Measurements from ENCODE around the gene TTYH3. TPM values are rescaled to one million over a fixed set of nuclear protein-coding genes. Genes with fewer than 3 reads are reported as not detected.

TTYH3 gene
- 100 to 1,000 TPM; 145 to 152 TPM for total RNA-seq
- polyA plus RNA-seq (2013, experiment 1 of 2), result 164 TPM
- 151 TPM for polyA plus RNA-seq (2013, experiment 2 of 2)
- long read RNA-seq, experiment 1, full-length matches to known transcripts, result 6 of 57 reads
- long read RNA-seq, experiment 1, partial matches to known transcripts, result 49 of 57 reads
- long read RNA-seq, experiment 1, other reads (novel, unspliced or antisense), result 2 of 57 reads
- long read RNA-seq, experiment 2, full-length matches to known transcripts, result 346 of 483 reads
- long read RNA-seq, experiment 2, partial matches to known transcripts, result 83 of 483 reads
- long read RNA-seq, experiment 2, other reads (novel, unspliced or antisense), result 54 of 483 reads
- long read RNA-seq, experiment 3, full-length matches to known transcripts, result 2 of 55 reads
- long read RNA-seq, experiment 3, partial matches to known transcripts, result 3 of 55 reads
- long read RNA-seq, experiment 3, other reads (novel, unspliced or antisense), result 50 of 55 reads
- long read RNA-seq, experiment 4, result 0 reads

GRCh38 chr7:2631946-2632732 lies at the start of gene TTYH3:
Gene TTYH3 (plus strand): TSS chr7:2631986. CDS start chr7:2632156, 170 bp downstream.
- TF ChIP-seq CTCF (conservative IDR thresholded peaks at IDR 0.05), result no peak
- peaks cover 19% of the 10 kb centered on the region for H3K36me3 ChIP-seq (ENCODE audit: control insufficient read depth, insufficient read depth, low read length)
- Mint-ChIP-seq H3K9me3 (no peaks in the 10 kb centered on the region), H3K4me1 (peaks cover 9% of the 10 kb centered on the region), H3K27ac (peak within 1 kb of the TSS; percentile 87), H3K27me3 (ENCODE audit: insufficient read depth) (no peaks in the 10 kb centered on the region), H3K36me3 (ENCODE audit: low read depth) (peaks cover 7% of the 10 kb centered on the region), H3K4me3 (peak within 1 kb of the TSS; percentile 91)
- no peaks in the 10 kb centered on the region for H3K9me3 ChIP-seq (ENCODE audit: control insufficient read depth, low read length)
- H3K27me3 ChIP-seq (ENCODE audit: control insufficient read depth, insufficient read depth, low read length, poor library complexity, severe bottlenecking), result no peaks in the 10 kb centered on the region
- peaks cover 3% of the 10 kb centered on the region for H3K4me1 ChIP-seq (ENCODE audit: control insufficient read depth, insufficient read depth, low read length)
- H3K27ac ChIP-seq (ENCODE audit: low read depth, low read length), result peak within 1 kb of the TSS; percentile 96
- DNase-seq, result peak; percentile 79
- H3K9ac ChIP-seq (ENCODE audit: extremely low read depth, low read length, poor library complexity, severe bottlenecking), result peak within 1 kb of the TSS; percentile 91
- WGBS, 2 experiments (ENCODE audit: insufficient coverage in 1 of 2, insufficient read length in 1 of 2), result 0% methylated on average over 20 to 62 of the region's 62 CpGs
- H3K4me3 ChIP-seq (ENCODE audit: low read length), result peak within 1 kb of the TSS; percentile 94

GRCh38 chr7:2582006-2582735 lies 49.6 kb upstream of the TTYH3 start:
- no peaks in the 10 kb centered on the region for H3K4me1 ChIP-seq (ENCODE audit: control insufficient read depth, insufficient read depth, low read length)
- H3K4me1 Mint-ChIP-seq, result no peaks in the 10 kb centered on the region
- no peak overlapping the region for H3K4me3 ChIP-seq (ENCODE audit: low read length)
- H3K27ac Mint-ChIP-seq, result no peak overlapping the region
- DNase-seq, result no peak
- H3K36me3 Mint-ChIP-seq (ENCODE audit: low read depth), result peaks cover 25% of the 10 kb centered on the region
- H3K9ac ChIP-seq (ENCODE audit: extremely low read depth, low read length, poor library complexity, severe bottlenecking), result no peak overlapping the region
- no peaks in the 10 kb centered on the region for H3K27me3 ChIP-seq (ENCODE audit: control insufficient read depth, insufficient read depth, low read length, poor library complexity, severe bottlenecking)
- WGBS, 2 experiments (ENCODE audit: insufficient coverage in 1 of 2, insufficient read length in 1 of 2), result 89 to 90% methylated on average over 4 to 24 of the region's 24 CpGs
- H3K9me3 ChIP-seq (ENCODE audit: control insufficient read depth, low read length), result no peaks in the 10 kb centered on the region
- TF ChIP-seq CTCF (conservative IDR thresholded peaks at IDR 0.05), result no peak
- no peaks in the 10 kb centered on the region for H3K27me3 Mint-ChIP-seq (ENCODE audit: insufficient read depth)
- H3K4me3 Mint-ChIP-seq, result no peak overlapping the region
- H3K27ac ChIP-seq (ENCODE audit: low read depth, low read length), result no peak overlapping the region
- no peaks in the 10 kb centered on the region for H3K36me3 ChIP-seq (ENCODE audit: control insufficient read depth, insufficient read depth, low read length)
- H3K9me3 Mint-ChIP-seq, result no peaks in the 10 kb centered on the region

Measured in endodermal cell (in vitro differentiated cells).